CD4-positive, alpha-beta T cell treated with Interleukin-4 for 1 hour (primary cell): ENCODE measurements around the gene TMEM156.

Experiments
- DNase-seq, 2 donors: peaks; one replicate each; pipeline ENCODE4 v3.0.0-alpha.2; 2020 to 2022

TMEM156 gene

DNA sequence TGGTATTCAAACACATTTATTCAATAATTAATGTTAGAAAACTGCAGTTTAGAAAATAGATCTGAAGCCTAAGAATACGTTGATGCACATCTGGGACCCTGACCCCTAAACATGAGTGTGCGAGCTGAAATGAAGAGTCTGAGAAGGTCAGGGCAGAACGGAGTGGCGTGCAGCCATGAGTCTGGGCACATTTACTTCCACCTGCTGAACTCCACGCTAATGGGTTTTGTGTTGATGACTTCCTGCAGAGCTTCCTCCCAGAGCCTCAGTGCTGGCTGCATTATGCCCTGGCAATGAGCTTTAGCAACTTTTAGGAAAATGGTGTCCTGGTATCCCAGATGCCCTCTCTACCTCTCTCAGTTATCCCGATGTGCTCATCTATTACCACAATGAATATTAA lies 111.5 kb downstream of the TMEM156 start:
- DNase-seq, result no peak

DNA sequence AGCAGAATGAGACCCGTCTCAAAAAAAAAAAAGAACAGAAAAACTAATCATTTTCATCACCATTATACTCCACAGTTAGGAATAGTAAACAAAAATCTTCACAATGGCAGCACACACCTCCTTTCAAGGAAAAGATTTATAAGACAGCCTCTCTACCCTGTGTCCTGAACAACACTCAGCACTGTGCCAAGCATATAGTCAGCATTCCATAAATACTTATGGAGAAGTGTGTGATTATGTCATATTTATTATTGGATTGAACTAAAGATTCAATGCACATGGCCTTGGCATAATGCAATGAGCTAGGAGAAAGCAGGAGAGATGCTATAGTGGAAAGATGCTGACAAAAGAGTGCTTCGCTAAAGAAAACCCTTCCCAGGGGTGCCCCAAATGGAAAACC lies 112.0 kb downstream of the TMEM156 start:
- no peak for DNase-seq

DNA sequence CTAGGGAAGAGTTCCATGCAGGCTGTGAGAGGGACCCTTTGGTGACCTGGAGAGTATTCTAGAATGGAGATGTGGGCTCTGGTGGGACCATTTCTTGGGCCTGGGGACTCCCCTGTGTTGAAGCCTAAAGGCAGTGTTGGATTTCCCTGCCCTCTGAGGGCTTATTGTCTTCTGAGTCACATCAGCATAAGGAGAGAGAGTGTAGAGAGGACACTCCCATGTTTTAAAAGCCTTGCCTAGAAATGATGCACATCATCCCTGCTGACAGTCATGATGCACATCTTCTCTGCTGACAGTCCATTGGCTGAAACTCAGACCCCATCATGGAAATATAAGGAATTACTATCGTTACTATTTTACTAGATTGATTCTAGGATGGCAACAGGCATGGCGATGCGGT lies 112.7 kb downstream of the TMEM156 start:
- DNase-seq, result no peak

DNA sequence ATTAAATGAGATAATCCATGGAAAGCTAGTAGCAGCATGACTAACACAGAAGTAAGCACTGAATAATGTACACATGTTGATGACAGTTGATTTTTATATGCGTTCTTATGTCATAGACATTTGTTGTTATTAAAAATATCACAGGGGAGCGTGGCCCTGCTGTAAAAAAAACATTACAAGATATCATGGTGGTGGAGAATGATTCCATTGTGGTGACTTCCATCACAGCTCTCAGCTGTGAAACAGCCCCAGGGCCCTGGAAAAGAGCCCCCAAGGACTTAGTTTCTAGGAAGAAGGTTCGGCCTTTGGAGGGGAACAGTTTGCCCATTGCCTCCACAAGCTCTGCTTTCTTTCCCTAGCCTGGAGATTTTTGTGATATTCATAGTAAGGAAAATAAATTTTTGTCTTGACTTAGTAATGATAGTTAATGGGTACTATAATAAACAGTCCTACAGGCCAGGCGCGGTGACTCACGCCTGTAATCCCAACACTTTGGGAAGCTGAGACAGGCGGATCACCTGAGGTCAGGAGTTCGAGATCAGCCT lies 114.7 kb downstream of the TMEM156 start:
- no peak for DNase-seq
